Hepatocyte (in vitro differentiated cells): ENCODE data around the gene PRKAB2.

Experiments used
- CTCF ChIP-seq: fragments of 200-600 bp; sonication (generic); IDR thresholded peaks from 2 replicates; pipeline ENCODE4 v1.5.1; 2016; ENCODE audit warnings: antibody characterized with exemption, mild to moderate bottlenecking; ENCODE audit not compliant: poor library complexity
- EZH2 ChIP-seq: fragments of 200-600 bp; sonication (generic); IDR thresholded peaks from 2 replicates; pipeline ENCODE4 v1.6.1; 2016; ENCODE audit warnings: antibody characterized with exemption, mild to moderate bottlenecking, borderline replicate concordance

- TF ChIP-seq CTCF (no peak), EZH2 (no peak)
These were observed 55.2 kb downstream of the PRKAB2 start for GRCh38 chr1:147117109-147117508.
